HEK293 (cell line): ENCODE measurements around the gene BCL2L13.

Experiments used
- CTCF ChIA-PET: fragments of 350-600 bp; formaldehyde crosslinking; extraction: SDS; loops from one replicate; lab custom pipeline; 2021; ENCODE audit warnings: antibody characterized with exemption; lab: Yijun Ruan, JAX
- POLR2A ChIA-PET: fragments of 300-600 bp; formaldehyde crosslinking; extraction: SDS; loops from one replicate; lab custom pipeline; 2020; ENCODE audit warnings: antibody characterized with exemption, inconsistent platforms; lab: Yijun Ruan, JAX
- H3K27ac ChIP-seq: fragments of 200-500 bp; sonication (Bioruptor generic); 2 replicates; pipeline ENCODE4 v1.5.1; 2014; ENCODE audit warnings: low read depth, low read length, control low read depth, inconsistent platforms; ENCODE audit errors: extremely low read depth
- H3K36me3 ChIP-seq, 2 experiments: fragments of 200-500 bp in 1 of 2; sonication (Bioruptor generic) in 1 of 2; 1 replicate in 1 of 2; 2 replicates in 1 of 2; pipeline ENCODE4 v1.5.1; 2014 to 2017; ENCODE audit warnings: inconsistent platforms in 2 of 2, low read length in 2 of 2; ENCODE audit not compliant: control insufficient read depth in 2 of 2, insufficient read depth in 1 of 2
- H3K4me1 ChIP-seq: fragments of 200-500 bp; sonication (Bioruptor generic); 2 replicates; pipeline ENCODE4 v1.5.1; 2014; ENCODE audit warnings: mild to moderate bottlenecking, low read length, inconsistent platforms; ENCODE audit not compliant: control insufficient read depth, insufficient read depth
- H3K4me3 ChIP-seq: 2 replicates; pipeline ENCODE4 v1.5.1; 2011; ENCODE audit warnings: low read depth, mild to moderate bottlenecking, control low read depth, low read length, moderate library complexity
- H3K9me3 ChIP-seq: fragments of 200-500 bp; sonication (Bioruptor generic); 2 replicates; pipeline ENCODE4 v1.5.1; 2014; ENCODE audit warnings: low read depth, low read length, inconsistent platforms; ENCODE audit not compliant: control insufficient read depth, insufficient read depth
- GLIS1 ChIP-seq: fragments of 450-650 bp; formaldehyde crosslinking; IDR thresholded peaks from 2 replicates; pipeline ENCODE4 v1.5.1; 2016; ENCODE audit warnings: missing biosample characterization, missing genetic modification characterization
- PBX3 ChIP-seq: sonication (generic); formaldehyde crosslinking; IDR thresholded peaks from 2 replicates; pipeline ENCODE4 v1.8.1; 2022; ENCODE audit warnings: mild to moderate bottlenecking, moderate library complexity, missing genetic modification reagents
- SALL2 ChIP-seq: fragments of 450-650 bp; formaldehyde crosslinking; IDR thresholded peaks from 2 replicates; pipeline ENCODE4 v1.5.0; 2017; ENCODE audit warnings: missing biosample characterization, mild to moderate bottlenecking, missing genetic modification characterization, borderline replicate concordance
- ZBTB17 ChIP-seq: fragments of 450-650 bp; formaldehyde crosslinking; IDR thresholded peaks from 2 replicates; pipeline ENCODE4 v1.5.1; 2016; ENCODE audit warnings: missing biosample characterization, missing genetic modification characterization
- ZBTB26 ChIP-seq: fragments of 450-650 bp; formaldehyde crosslinking; optimal IDR thresholded peaks from 2 replicates; pipeline ENCODE3; 2016; ENCODE audit warnings: missing biosample characterization, mild to moderate bottlenecking, missing genetic modification characterization
- ZNF184 ChIP-seq: fragments of 450-650 bp; IDR thresholded peaks from 2 replicates; pipeline ENCODE4 v1.5.1; 2018; ENCODE audit warnings: missing biosample characterization, mild to moderate bottlenecking, missing genetic modification characterization
- ZNF19 ChIP-seq: fragments of 450-650 bp; formaldehyde crosslinking; IDR thresholded peaks from 2 replicates; pipeline ENCODE4; 2016; ENCODE audit warnings: missing biosample characterization, missing genetic modification characterization, low read depth
- ZNF23 ChIP-seq: fragments of 450-650 bp; formaldehyde crosslinking; IDR thresholded peaks from 2 replicates; pipeline ENCODE4 v1.5.1; 2016; ENCODE audit warnings: missing biosample characterization, missing genetic modification characterization, borderline replicate concordance
- ZNF280C ChIP-seq: fragments of 450-650 bp; formaldehyde crosslinking; IDR thresholded peaks from 2 replicates; pipeline ENCODE4 v1.5.1; 2016; ENCODE audit warnings: missing biosample characterization, missing genetic modification characterization
- ZNF302 ChIP-seq: fragments of 450-650 bp; formaldehyde crosslinking; IDR thresholded peaks from 2 replicates; pipeline ENCODE4 v1.5.1; 2016; ENCODE audit warnings: missing biosample characterization, missing genetic modification characterization, low read depth
- ZNF335 ChIP-seq: fragments of 450-650 bp; formaldehyde crosslinking; conservative IDR thresholded peaks from 2 replicates; pipeline ENCODE4 v1.5.1; 2016; ENCODE audit warnings: missing biosample characterization, missing genetic modification characterization
- ZNF350 ChIP-seq: fragments of 450-650 bp; formaldehyde crosslinking; IDR thresholded peaks from 2 replicates; pipeline ENCODE4 v1.5.0; 2017; ENCODE audit warnings: missing biosample characterization, mild to moderate bottlenecking, missing genetic modification characterization
- ZNF366 ChIP-seq: fragments of 450-650 bp; formaldehyde crosslinking; conservative IDR thresholded peaks from 2 replicates; pipeline ENCODE4 v1.5.1; 2016; ENCODE audit warnings: missing biosample characterization, missing genetic modification characterization
- ZNF433 ChIP-seq: fragments of 450-650 bp; formaldehyde crosslinking; IDR thresholded peaks from 2 replicates; pipeline ENCODE4 v1.5.1; 2016; ENCODE audit warnings: missing biosample characterization, missing genetic modification characterization, low read depth
- ZNF521 ChIP-seq: fragments of 450-650 bp; formaldehyde crosslinking; IDR thresholded peaks from 2 replicates; pipeline ENCODE4 v1.5.1; 2017; ENCODE audit warnings: missing biosample characterization, mild to moderate bottlenecking, missing genetic modification characterization
- ZNF560 ChIP-seq: fragments of 450-650 bp; formaldehyde crosslinking; IDR thresholded peaks from 2 replicates; pipeline ENCODE4 v1.5.1; 2017; ENCODE audit warnings: missing biosample characterization, missing genetic modification characterization, borderline replicate concordance
- ZNF561 ChIP-seq: fragments of 450-650 bp; IDR thresholded peaks from 2 replicates; pipeline ENCODE4 v1.5.1; 2018; ENCODE audit warnings: missing biosample characterization, missing genetic modification characterization, borderline replicate concordance
- ZNF654 ChIP-seq: fragments of 450-650 bp; formaldehyde crosslinking; IDR thresholded peaks from 2 replicates; pipeline ENCODE4 v1.5.1; 2016; ENCODE audit warnings: low read depth, missing biosample characterization, missing genetic modification characterization
- ZNF660 ChIP-seq: fragments of 450-650 bp; IDR thresholded peaks from 2 replicates; pipeline ENCODE4 v1.5.1; 2018; ENCODE audit warnings: missing biosample characterization, mild to moderate bottlenecking, missing genetic modification characterization
- ZNF664 ChIP-seq: fragments of 450-650 bp; formaldehyde crosslinking; IDR thresholded peaks from 2 replicates; pipeline ENCODE4 v1.5.1; 2016; ENCODE audit warnings: missing biosample characterization, missing genetic modification characterization
- ZNF707 ChIP-seq: fragments of 450-650 bp; formaldehyde crosslinking; IDR thresholded peaks from 2 replicates; pipeline ENCODE4 v1.5.1; 2016; ENCODE audit warnings: missing biosample characterization, missing genetic modification characterization
- ZNF76 ChIP-seq: fragments of 450-650 bp; formaldehyde crosslinking; IDR thresholded peaks from 2 replicates; pipeline ENCODE4; 2016; ENCODE audit warnings: low read depth, missing biosample characterization, missing genetic modification characterization, borderline replicate concordance
- ZXDB ChIP-seq: fragments of 450-650 bp; formaldehyde crosslinking; IDR thresholded peaks from 2 replicates; pipeline ENCODE4 v1.5.1; 2016; ENCODE audit warnings: missing biosample characterization, missing genetic modification characterization

The BCL2L13 gene

GRCh38 chr22:17774206-17774925 lies 135.8 kb downstream of the BCL2L13 start, which contains the start of gene BID:
Gene BID (minus strand): TSS chr22:17774469. CDS start chr22:17750116, 24,353 bp downstream.
- Histone ChIP-seq H3K4me1 (peaks cover 5% of the 10 kb centered on the region), H3K27ac (peak within 1 kb of the TSS; percentile 83; the same call in 1 of the 2 replicates), H3K36me3 (peaks cover 0 to 7% of the 10 kb centered on the region in 2 experiments; a peak in 1 of 3 replicates), H3K9me3 (no peaks in the 10 kb centered on the region), H3K4me3 (peak within 1 kb of the TSS; percentile 61)
- ChIA-PET CTCF (interaction anchor here (0.5 to 3.7 kb wide), 3 partner anchors 32 to 395 kb away, joined by 3 to 23 read pairs (median 6); partner anchors contain the start of gene USP18), POLR2A (interaction anchor here (0.6 to 1.4 kb wide), 7 partner anchors 11 to 336 kb away, joined by 3 to 9 read pairs (median 3); no protein-coding TSS in a partner anchor)
- no peak for TF ChIP-seq ZNF521 (tag by site-specific recombination)
- TF ChIP-seq ZBTB17 (tag by site-specific recombination) = no peak
- TF ChIP-seq ZNF184 = no peak
- no peak for TF ChIP-seq ZNF302 (tag by site-specific recombination)
- TF ChIP-seq ZNF23 (tag by site-specific recombination) = no peak
- no peak; the same call in 1 of the 2 replicates for TF ChIP-seq PBX3
- TF ChIP-seq ZNF560 (tag by site-specific recombination) = no peak
- peak; percentile 34 for TF ChIP-seq ZBTB26 (tag by site-specific recombination)
- no peak for TF ChIP-seq GLIS1
- no peak for TF ChIP-seq ZNF433 (tag by site-specific recombination)
- TF ChIP-seq ZNF76 = no peak
- no peak for TF ChIP-seq ZNF19 (tag by site-specific recombination)
- TF ChIP-seq ZNF654 (tag by site-specific recombination) = no peak
- no peak for TF ChIP-seq SALL2 (tag by site-specific recombination)
- TF ChIP-seq ZXDB (tag by site-specific recombination) = no peak
- TF ChIP-seq ZNF707 = no peak
- TF ChIP-seq ZNF335 (tag by site-specific recombination) = peak; percentile 81
- peak; percentile 28; the same call in 1 of the 2 replicates for TF ChIP-seq ZNF561 (tag by site-specific recombination)
- TF ChIP-seq ZNF660 (tag by site-specific recombination) = 0 out of 2 replicates have a peak, but pooled peaks have one; percentile 16
- no peak for TF ChIP-seq ZNF350 (tag by site-specific recombination)
- TF ChIP-seq ZNF366 (tag by site-specific recombination) = no peak
- no peak for TF ChIP-seq ZNF280C (tag by site-specific recombination)
- TF ChIP-seq ZNF664 (tag by site-specific recombination) = no peak
